ENCODE measurements around the gene ERO1B. TPM values are rescaled to one million over a fixed set of nuclear protein-coding genes. Genes with fewer than 3 reads are reported as not detected.
A peak's percentile ranks its signal among the peaks of the same experiment; 100 is the strongest.

ERO1B gene
- total RNA-seq, 1 experiment from 2014 or later: 9.6 TPM

- no peak for TF ChIP-seq CTCF (IDR thresholded peaks at IDR 0.05; ENCODE audit: unreplicated experiment)
- DNase-seq (ENCODE audit: unreplicated experiment): no peak
- Mint-ChIP-seq H3K27ac (ENCODE audit: low read depth, unreplicated experiment) (no peak overlapping the region), H3K36me3 (ENCODE audit: insufficient read depth, unreplicated experiment) (no peaks in the 10 kb centered on the region), H3K4me3 (ENCODE audit: unreplicated experiment) (no peak overlapping the region), H3K9me3 (ENCODE audit: unreplicated experiment) (no peaks in the 10 kb centered on the region), H3K4me1 (ENCODE audit: insufficient read depth, unreplicated experiment) (peaks cover 7% of the 10 kb centered on the region), H3K27me3 (ENCODE audit: insufficient read depth, unreplicated experiment) (no peaks in the 10 kb centered on the region)
- intact Hi-C loops (cut with micrococcal nuclease): no loop called here
- CTCF ChIA-PET: interaction anchor here (0.5 to 0.8 kb wide), 3 partner anchors 14 to 585 kb away, joined by 3 to 4 read pairs (median 3); no protein-coding TSS in a partner anchor
- BruUV-seq (replicated peaks): no TSS peak
- POLR2A ChIA-PET: interaction anchor here (0.8 kb wide), 1 partner anchor 34 kb away, joined by 3 read pairs; no protein-coding TSS in a partner anchor
Measured at GRCh38 chr1:236173174-236173767, 108.5 kb downstream of the ERO1B start.

DNA sequence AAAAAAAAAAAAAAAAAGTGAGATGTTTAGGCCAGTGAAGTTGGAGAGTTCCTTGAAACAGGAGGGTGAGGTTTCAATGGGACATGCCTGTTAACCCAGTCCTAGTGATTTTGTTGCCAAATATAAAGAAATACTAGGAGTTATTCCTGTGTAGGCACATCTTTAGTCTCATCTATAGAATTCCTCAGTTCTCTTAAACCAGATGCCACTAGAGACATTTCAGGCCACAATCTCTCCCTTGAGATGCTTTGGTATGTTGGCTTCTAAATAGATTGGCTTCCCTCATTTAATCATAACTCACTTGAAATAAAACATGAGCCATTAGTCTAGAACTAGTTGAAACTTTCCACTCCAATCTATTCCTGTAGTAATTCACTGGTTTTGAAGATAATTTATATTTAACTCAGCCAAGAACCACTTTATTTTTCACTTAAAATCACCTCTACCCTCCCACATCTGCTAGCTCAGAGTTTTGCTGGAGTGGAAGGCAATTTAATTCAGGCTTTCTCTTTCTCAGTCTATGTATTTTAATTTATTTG, 109.6 kb downstream of the ERO1B start:
- Mint-ChIP-seq H3K4me3 (ENCODE audit: unreplicated experiment) (no peak overlapping the region), H3K9me3 (ENCODE audit: unreplicated experiment) (no peaks in the 10 kb centered on the region), H3K36me3 (ENCODE audit: insufficient read depth, unreplicated experiment) (no peaks in the 10 kb centered on the region), H3K27ac (ENCODE audit: low read depth, unreplicated experiment) (no peak overlapping the region), H3K27me3 (ENCODE audit: insufficient read depth, unreplicated experiment) (no peaks in the 10 kb centered on the region), H3K4me1 (ENCODE audit: insufficient read depth, unreplicated experiment) (peaks cover 7% of the 10 kb centered on the region)
- no peak for DNase-seq (ENCODE audit: unreplicated experiment)
- no peak for TF ChIP-seq CTCF (IDR thresholded peaks at IDR 0.05; ENCODE audit: unreplicated experiment)
- ChIA-PET CTCF (interaction anchor here (0.7 kb wide), 2 partner anchors 193 to 454 kb away, joined by 3 read pairs; no protein-coding TSS in a partner anchor), POLR2A (interaction anchor here (0.8 kb wide), 1 partner anchor 35 kb away, joined by 3 read pairs; no protein-coding TSS in a partner anchor)
- intact Hi-C loops (cut with micrococcal nuclease): no loop called here
- BruUV-seq (replicated peaks): no TSS peak

DNA sequence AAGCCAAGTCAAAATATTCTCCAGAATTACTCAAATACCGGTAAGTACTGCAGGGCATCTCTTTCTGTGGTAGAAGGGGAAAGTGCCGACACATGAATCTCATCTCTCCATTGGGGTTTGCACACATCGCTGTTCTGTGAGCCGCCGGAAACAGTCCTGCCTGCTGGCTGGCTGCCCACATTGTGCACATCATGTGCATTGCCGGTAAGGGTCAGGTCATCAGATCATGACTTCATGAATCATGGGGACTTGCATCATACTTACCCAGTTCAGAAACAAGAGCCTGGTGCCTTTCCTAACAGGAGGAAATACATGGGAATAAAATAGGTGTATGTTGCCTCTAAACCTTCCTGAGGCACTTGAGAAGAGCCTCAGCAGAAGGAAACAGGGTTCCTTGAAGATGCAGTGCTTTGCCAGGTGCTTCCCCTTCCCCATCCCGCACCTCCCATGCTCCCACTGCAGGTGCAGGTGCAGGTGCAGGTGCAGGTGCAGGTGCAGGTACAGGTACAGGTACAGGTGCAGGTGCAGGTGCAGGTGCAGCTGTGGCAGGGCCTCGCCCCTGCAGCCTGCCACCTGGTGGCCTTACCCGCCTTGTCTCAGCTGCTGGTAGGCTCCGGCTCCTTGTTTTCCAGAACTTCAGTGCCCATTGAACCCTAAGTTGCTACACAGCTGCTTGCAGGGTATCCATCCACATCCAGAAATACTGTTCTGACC, 112.9 kb downstream of the ERO1B start:
- Mint-ChIP-seq H3K9me3 (ENCODE audit: unreplicated experiment) (peaks cover 2% of the 10 kb centered on the region), H3K4me3 (ENCODE audit: unreplicated experiment) (no peak overlapping the region), H3K27me3 (ENCODE audit: insufficient read depth, unreplicated experiment) (no peaks in the 10 kb centered on the region), H3K27ac (ENCODE audit: low read depth, unreplicated experiment) (peak overlapping the region; percentile 34), H3K4me1 (ENCODE audit: insufficient read depth, unreplicated experiment) (peaks cover 7% of the 10 kb centered on the region), H3K36me3 (ENCODE audit: insufficient read depth, unreplicated experiment) (no peaks in the 10 kb centered on the region)
- no TSS peak for BruUV-seq (replicated peaks)
- POLR2A ChIA-PET: no interaction called here
- CTCF ChIA-PET: interaction anchor here (0.7 to 1.1 kb wide), 2 partner anchors 14 to 43 kb away, joined by 3 read pairs; no protein-coding TSS in a partner anchor
- DNase-seq (ENCODE audit: unreplicated experiment): peak; percentile 99
- peak; percentile 25 for TF ChIP-seq CTCF (IDR thresholded peaks at IDR 0.05; ENCODE audit: unreplicated experiment)
- intact Hi-C loops (cut with micrococcal nuclease): loop anchor here (5.0 kb wide), 1 partner anchor 113 kb away; the partner anchor contains the start of gene ERO1B

GRCh38 chr1:236167578-236167977, 114.2 kb downstream of the ERO1B start:
- Mint-ChIP-seq H3K36me3 (ENCODE audit: insufficient read depth, unreplicated experiment) (no peaks in the 10 kb centered on the region), H3K27ac (ENCODE audit: low read depth, unreplicated experiment) (no peak overlapping the region), H3K9me3 (ENCODE audit: unreplicated experiment) (peaks cover 9% of the 10 kb centered on the region), H3K4me1 (ENCODE audit: insufficient read depth, unreplicated experiment) (peaks cover 7% of the 10 kb centered on the region), H3K4me3 (ENCODE audit: unreplicated experiment) (no peak overlapping the region), H3K27me3 (ENCODE audit: insufficient read depth, unreplicated experiment) (no peaks in the 10 kb centered on the region)
- DNase-seq (ENCODE audit: unreplicated experiment): no peak
- intact Hi-C loops (cut with micrococcal nuclease): loop anchor here (5.0 kb wide), 1 partner anchor 115 kb away; the partner anchor contains the start of gene ERO1B
- no TSS peak for BruUV-seq (replicated peaks)
- ChIA-PET CTCF (interaction anchor here (1.0 kb wide), 1 partner anchor 40 kb away, joined by 3 read pairs; no protein-coding TSS in a partner anchor), POLR2A (interaction anchor here (1.2 kb wide), 1 partner anchor 24 kb away, joined by 5 read pairs; no protein-coding TSS in a partner anchor)
- TF ChIP-seq CTCF (IDR thresholded peaks at IDR 0.05; ENCODE audit: unreplicated experiment): no peak

Measured in MCF 10A (cell line).